ENCODE measurements around the gene PARN.

DNA sequence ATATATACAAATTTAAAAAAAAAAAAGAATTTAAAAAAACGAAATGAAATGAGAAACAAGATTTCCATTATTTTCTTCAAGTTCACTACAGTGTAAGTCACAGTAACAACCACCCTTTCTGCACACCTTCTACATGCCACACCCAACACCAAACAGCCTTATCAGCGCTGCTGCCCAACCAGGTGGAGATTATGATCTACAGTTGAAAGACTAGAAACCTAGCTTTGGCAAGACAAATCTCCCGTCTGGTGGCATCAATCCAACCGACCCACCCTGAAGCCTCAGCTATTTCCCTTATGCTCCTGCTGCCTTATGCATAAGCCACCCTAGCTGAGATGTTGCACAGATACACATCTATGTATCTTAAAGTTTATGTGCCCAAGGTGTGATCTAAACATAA lies 60.8 kb downstream of the PARN start:
- TF ChIP-seq EZH2 (IDR thresholded peaks at IDR 0.05): no peak
- TF ChIP-seq POLR2AphosphoS5 (IDR thresholded peaks at IDR 0.05; ENCODE audit: borderline replicate concordance, low read depth, low read length): no peak
- no peak for TF ChIP-seq FOXP2 (optimal IDR thresholded peaks at IDR 0.05; ENCODE audit: control extremely low read depth, extremely low read length, insufficient read depth)
